ENCODE measurements around the gene SYT1. TPM values are rescaled to one million over a fixed set of nuclear protein-coding genes. Genes with fewer than 3 reads are reported as not detected.
"Not testable (repeated sequence)": the region's sequence is repeated elsewhere in the genome, so short reads cannot be mapped to it uniquely, and the experiment has no call there.

Gene SYT1
- total RNA-seq, 1 experiment from 2014 or later = 44.9 TPM

GRCh38 chr12:79044748-79045147 lies 180.2 kb downstream of the SYT1 start:
- intact Hi-C loops (cut with micrococcal nuclease); H3K27ac ChIP-seq (ENCODE audit: low read depth, low read length); ATAC-seq; H3K79me2 ChIP-seq (ENCODE audit: insufficient read depth, low read length); H3K9me2 ChIP-seq (ENCODE audit: insufficient read depth); POLR2A ChIA-PET; H3K36me3 ChIP-seq (ENCODE audit: control insufficient read depth in 1 of 2, insufficient read depth in 2 of 2, low read length in 2 of 2); H3K9ac ChIP-seq (ENCODE audit: low read length); DNase-seq (ENCODE audit: low read depth, low spot score); H3K4me3 ChIP-seq (replicated peaks in 1 of 2; ENCODE audit: low read depth in 1 of 2, low read length in 2 of 2); RAD21 ChIA-PET (ENCODE audit: low non-redundant PET in 1 of 2, low total read pairs in 2 of 2, uncharacterized antibody in 2 of 2, unreplicated experiment in 2 of 2); BruUV-seq (replicated peaks); H3K9me3 ChIP-seq (ENCODE audit: control insufficient read depth in 1 of 2, insufficient read depth in 1 of 2, low read depth in 1 of 2, low read length in 2 of 2); CTCF ChIA-PET; H3K27me3 ChIP-seq (ENCODE audit: insufficient read depth, low read length); H4K20me1 ChIP-seq (ENCODE audit: insufficient read depth); H3K4me1 ChIP-seq (ENCODE audit: control insufficient read depth in 1 of 2, insufficient read depth in 2 of 2, low read length in 2 of 2); H3K4me2 ChIP-seq (ENCODE audit: low read length); H2AFZ ChIP-seq (ENCODE audit: low read depth, low read length, poor library complexity, severe bottlenecking): not testable (repeated sequence)

GRCh38 chr12:79045149-79045703 lies 180.7 kb downstream of the SYT1 start:
- H3K9me2 ChIP-seq (ENCODE audit: insufficient read depth); H2AFZ ChIP-seq (ENCODE audit: low read depth, low read length, poor library complexity, severe bottlenecking); CTCF ChIA-PET; RAD21 ChIA-PET (ENCODE audit: low non-redundant PET in 1 of 2, low total read pairs in 2 of 2, uncharacterized antibody in 2 of 2, unreplicated experiment in 2 of 2); H3K79me2 ChIP-seq (ENCODE audit: insufficient read depth, low read length); H3K9ac ChIP-seq (ENCODE audit: low read length); BruUV-seq (replicated peaks); intact Hi-C loops (cut with micrococcal nuclease); DNase-seq (ENCODE audit: low read depth, low spot score); H3K36me3 ChIP-seq (ENCODE audit: control insufficient read depth in 1 of 2, insufficient read depth in 2 of 2, low read length in 2 of 2); H3K4me2 ChIP-seq (ENCODE audit: low read length); H3K9me3 ChIP-seq (ENCODE audit: control insufficient read depth in 1 of 2, insufficient read depth in 1 of 2, low read depth in 1 of 2, low read length in 2 of 2); POLR2A ChIA-PET; H4K20me1 ChIP-seq (ENCODE audit: insufficient read depth); H3K4me3 ChIP-seq (replicated peaks in 1 of 2; ENCODE audit: low read depth in 1 of 2, low read length in 2 of 2); H3K4me1 ChIP-seq (ENCODE audit: control insufficient read depth in 1 of 2, insufficient read depth in 2 of 2, low read length in 2 of 2); ATAC-seq; H3K27me3 ChIP-seq (ENCODE audit: insufficient read depth, low read length); H3K27ac ChIP-seq (ENCODE audit: low read depth, low read length): not testable (repeated sequence)

DNA sequence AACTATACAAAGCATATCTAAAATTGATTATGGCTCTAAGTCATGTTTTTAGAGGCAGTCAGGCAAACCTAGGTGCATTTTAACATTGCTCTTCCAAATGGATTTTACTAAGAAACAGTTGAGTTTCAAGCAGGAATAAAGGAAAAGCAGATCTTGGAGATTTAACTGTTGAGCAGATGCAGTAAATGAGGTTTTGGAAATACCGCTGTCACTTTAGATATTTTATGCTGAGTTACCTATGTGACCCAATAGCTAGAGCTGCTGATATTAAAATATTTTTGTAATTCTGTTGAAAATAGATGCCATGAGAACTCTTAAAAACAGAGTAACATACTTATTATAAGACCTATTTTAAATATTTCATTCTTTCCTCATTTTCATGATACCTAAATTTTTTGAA lies 181.4 kb downstream of the SYT1 start:
- Histone ChIP-seq H3K9ac (ENCODE audit: low read length) (no peak overlapping the region), H4K20me1 (ENCODE audit: insufficient read depth) (0 out of 2 replicates have a peak, but pooled peaks cover 6% of the 10 kb centered on the region), H3K4me3 (replicated peaks in 1 of 2; ENCODE audit: low read depth in 1 of 2, low read length in 2 of 2) (no peak overlapping the region), H3K9me2 (ENCODE audit: insufficient read depth) (no peaks in the 10 kb centered on the region; the same call in 1 of the 2 replicates), H2AFZ (ENCODE audit: low read depth, low read length, poor library complexity, severe bottlenecking) (no peak overlapping the region), H3K27ac (ENCODE audit: low read depth, low read length) (no peak overlapping the region), H3K9me3 (ENCODE audit: control insufficient read depth in 1 of 2, insufficient read depth in 1 of 2, low read depth in 1 of 2, low read length in 2 of 2) (no peaks in the 10 kb centered on the region), H3K79me2 (ENCODE audit: insufficient read depth, low read length) (no peaks in the 10 kb centered on the region), H3K27me3 (ENCODE audit: insufficient read depth, low read length) (no peaks in the 10 kb centered on the region), H3K4me2 (ENCODE audit: low read length) (no peak overlapping the region), H3K4me1 (ENCODE audit: control insufficient read depth in 1 of 2, insufficient read depth in 2 of 2, low read length in 2 of 2) (no peaks in the 10 kb centered on the region), H3K36me3 (ENCODE audit: control insufficient read depth in 1 of 2, insufficient read depth in 2 of 2, low read length in 2 of 2) (no peaks in the 10 kb centered on the region)
- POLR2A ChIA-PET = no interaction called here
- intact Hi-C loops (cut with micrococcal nuclease) = no loop called here
- ATAC-seq (no peak), DNase-seq (ENCODE audit: low read depth, low spot score) (no peak)
- CTCF ChIA-PET = no interaction called here
- RAD21 ChIA-PET (ENCODE audit: low non-redundant PET in 1 of 2, low total read pairs in 2 of 2, uncharacterized antibody in 2 of 2, unreplicated experiment in 2 of 2) = no interaction called here
- BruUV-seq (replicated peaks) = no TSS peak
- no peak for TF ChIP-seq SP1 (IDR thresholded peaks at IDR 0.05; ENCODE audit: low read depth)
- TF ChIP-seq, protein P1, sequence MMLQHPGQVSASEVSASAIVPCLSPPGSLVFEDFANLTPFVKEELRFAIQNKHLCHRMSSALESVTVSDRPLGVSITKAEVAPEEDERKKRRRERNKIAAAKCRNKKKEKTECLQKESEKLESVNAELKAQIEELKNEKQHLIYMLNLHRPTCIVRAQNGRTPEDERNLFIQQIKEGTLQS (IDR thresholded peaks at IDR 0.05) = no peak

Measured in HCT116 (cell line).